ENCODE results near the gene PIGL. TPM values are rescaled to one million over a fixed set of nuclear protein-coding genes. Genes with fewer than 3 reads are reported as not detected.

Gene PIGL
- total and polyA plus RNA-seq, 2 donors (not counting 1 experiment from before 2014, with no cell fraction given), result 16.4 to 19.3 TPM

DNA sequence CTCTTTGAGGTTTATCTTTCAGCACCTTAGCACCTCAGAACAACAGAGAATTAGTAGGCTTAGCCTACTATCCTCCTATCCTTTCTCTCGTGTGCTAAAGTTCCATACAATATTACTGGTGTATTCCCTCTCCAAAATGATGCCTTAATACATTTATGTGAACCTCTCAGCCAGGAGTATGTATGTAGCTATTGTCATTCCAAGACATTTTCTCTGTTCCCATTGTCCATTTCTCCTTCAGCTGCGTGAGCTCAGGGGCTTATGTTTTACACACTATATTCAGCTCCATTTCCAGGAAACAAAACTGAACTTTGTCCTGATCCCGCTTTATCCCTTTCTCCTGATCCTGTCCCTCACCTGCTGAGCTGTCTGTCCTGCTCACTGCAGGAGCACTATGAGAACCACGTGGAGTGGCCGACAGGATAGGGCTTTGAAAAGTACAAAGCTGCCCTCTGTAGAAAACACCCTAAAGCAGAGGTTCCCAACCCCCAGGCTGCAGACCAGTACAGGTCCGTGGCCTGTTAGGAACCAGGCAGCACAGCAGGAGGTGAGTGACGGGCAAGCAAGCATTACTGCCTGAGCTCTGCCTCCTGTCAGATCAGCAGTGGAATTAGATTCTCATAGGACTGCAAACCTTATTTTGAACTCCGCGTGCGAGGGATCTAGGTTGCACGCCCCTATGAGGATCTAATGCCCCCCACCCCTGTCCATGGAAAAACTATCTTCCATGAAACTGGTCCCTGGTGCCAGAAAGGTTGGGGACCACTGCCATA, 80.5 kb downstream of the PIGL start:
- Histone ChIP-seq H3K27me3 (ENCODE audit: control insufficient read depth, insufficient read depth, low read length) (no peaks in the 10 kb centered on the region), H3K4me3 (replicated peaks in 1 of 4; ENCODE audit: control extremely low read depth in 1 of 4, insufficient read depth in 1 of 4, low read depth in 3 of 4, low read length in 4 of 4) (no peak overlapping the region), H3K4me2 (ENCODE audit: extremely low read depth, insufficient read depth, low read length) (no peak overlapping the region), H3K9ac (ENCODE audit: insufficient read depth, low read length) (no peak overlapping the region), H3K79me2 (ENCODE audit: control insufficient read depth, insufficient read depth, low read length) (no peaks in the 10 kb centered on the region), H3K4me1 (ENCODE audit: control insufficient read depth, extremely low read depth, insufficient read depth, low read length) (peaks cover 5% of the 10 kb centered on the region), H3K27ac (ENCODE audit: insufficient read depth, low read length) (no peak overlapping the region), H3K9me3 (ENCODE audit: control insufficient read depth, insufficient read depth, low read depth, low read length) (no peaks in the 10 kb centered on the region), H2AFZ (ENCODE audit: low read length) (no peak overlapping the region), H4K20me1 (ENCODE audit: control insufficient read depth, extremely low read depth, insufficient read depth, low read length) (no peaks in the 10 kb centered on the region), H3K36me3 (ENCODE audit: control insufficient read depth, insufficient read depth, low read length) (no peaks in the 10 kb centered on the region)
- no peak for DNase-seq (ENCODE audit: low read depth in 2 of 2)
- TF ChIP-seq, protein P1, sequence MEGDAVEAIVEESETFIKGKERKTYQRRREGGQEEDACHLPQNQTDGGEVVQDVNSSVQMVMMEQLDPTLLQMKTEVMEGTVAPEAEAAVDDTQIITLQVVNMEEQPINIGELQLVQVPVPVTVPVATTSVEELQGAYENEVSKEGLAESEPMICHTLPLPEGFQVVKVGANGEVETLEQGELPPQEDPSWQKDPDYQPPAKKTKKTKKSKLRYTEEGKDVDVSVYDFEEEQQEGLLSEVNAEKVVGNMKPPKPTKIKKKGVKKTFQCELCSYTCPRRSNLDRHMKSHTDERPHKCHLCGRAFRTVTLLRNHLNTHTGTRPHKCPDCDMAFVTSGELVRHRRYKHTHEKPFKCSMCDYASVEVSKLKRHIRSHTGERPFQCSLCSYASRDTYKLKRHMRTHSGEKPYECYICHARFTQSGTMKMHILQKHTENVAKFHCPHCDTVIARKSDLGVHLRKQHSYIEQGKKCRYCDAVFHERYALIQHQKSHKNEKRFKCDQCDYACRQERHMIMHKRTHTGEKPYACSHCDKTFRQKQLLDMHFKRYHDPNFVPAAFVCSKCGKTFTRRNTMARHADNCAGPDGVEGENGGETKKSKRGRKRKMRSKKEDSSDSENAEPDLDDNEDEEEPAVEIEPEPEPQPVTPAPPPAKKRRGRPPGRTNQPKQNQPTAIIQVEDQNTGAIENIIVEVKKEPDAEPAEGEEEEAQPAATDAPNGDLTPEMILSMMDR (conservative IDR thresholded peaks at IDR 0.05 in 1 of 2, IDR thresholded peaks at IDR 0.05 in 1 of 2; ENCODE audit: low read depth in 1 of 2, low read length in 2 of 2), result no peak
- TF ChIP-seq EZH2 (IDR thresholded peaks at IDR 0.05; ENCODE audit: low read length, missing control alignments), result no peak

DNA sequence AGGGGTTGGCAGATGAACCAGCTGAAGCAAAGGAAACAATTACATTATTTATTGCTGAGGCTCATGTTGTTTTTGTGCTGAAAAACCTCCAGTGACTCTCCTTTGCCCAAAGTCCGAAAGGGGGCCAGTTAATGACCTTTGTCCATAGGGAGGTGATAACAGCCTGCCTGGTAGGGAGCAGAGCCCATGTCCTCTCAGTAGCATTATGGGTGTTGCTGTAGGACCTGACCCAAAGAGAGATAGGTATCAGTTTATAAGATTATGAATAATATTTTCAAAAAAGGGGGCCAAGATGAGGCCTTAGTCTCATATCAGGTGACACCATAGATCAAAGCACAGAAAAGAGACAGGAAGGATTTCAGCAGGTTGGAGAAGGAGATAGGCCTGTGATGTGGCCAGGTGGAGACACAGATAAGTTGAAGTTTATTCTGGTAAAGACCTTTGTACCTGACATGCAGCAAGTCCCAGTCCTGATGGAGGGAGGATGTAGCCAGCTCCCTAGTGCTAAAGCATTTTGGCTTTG, 81.2 kb downstream of the PIGL start:
- no peak overlapping the region for H3K9ac ChIP-seq (ENCODE audit: insufficient read depth, low read length)
- no peaks in the 10 kb centered on the region for H4K20me1 ChIP-seq (ENCODE audit: control insufficient read depth, extremely low read depth, insufficient read depth, low read length)
- no peak overlapping the region for H3K4me3 ChIP-seq (replicated peaks in 1 of 4; ENCODE audit: control extremely low read depth in 1 of 4, insufficient read depth in 1 of 4, low read depth in 3 of 4, low read length in 4 of 4)
- no peaks in the 10 kb centered on the region for H3K36me3 ChIP-seq (ENCODE audit: control insufficient read depth, insufficient read depth, low read length)
- no peak overlapping the region for H2AFZ ChIP-seq (ENCODE audit: low read length)
- H3K79me2 ChIP-seq (ENCODE audit: control insufficient read depth, insufficient read depth, low read length), result no peaks in the 10 kb centered on the region
- H3K27me3 ChIP-seq (ENCODE audit: control insufficient read depth, insufficient read depth, low read length), result no peaks in the 10 kb centered on the region
- H3K27ac ChIP-seq (ENCODE audit: insufficient read depth, low read length), result no peak overlapping the region
- H3K4me2 ChIP-seq (ENCODE audit: extremely low read depth, insufficient read depth, low read length), result no peak overlapping the region
- no peaks in the 10 kb centered on the region for H3K9me3 ChIP-seq (ENCODE audit: control insufficient read depth, insufficient read depth, low read depth, low read length)
- TF ChIP-seq, protein P1 (conservative IDR thresholded peaks at IDR 0.05 in 1 of 2, IDR thresholded peaks at IDR 0.05 in 1 of 2; ENCODE audit: low read depth in 1 of 2, low read length in 2 of 2), result no peak
- TF ChIP-seq EZH2 (IDR thresholded peaks at IDR 0.05; ENCODE audit: low read length, missing control alignments), result no peak
- no peak for DNase-seq (ENCODE audit: low read depth in 2 of 2)
- H3K4me1 ChIP-seq (ENCODE audit: control insufficient read depth, extremely low read depth, insufficient read depth, low read length), result peaks cover 5% of the 10 kb centered on the region

DNA sequence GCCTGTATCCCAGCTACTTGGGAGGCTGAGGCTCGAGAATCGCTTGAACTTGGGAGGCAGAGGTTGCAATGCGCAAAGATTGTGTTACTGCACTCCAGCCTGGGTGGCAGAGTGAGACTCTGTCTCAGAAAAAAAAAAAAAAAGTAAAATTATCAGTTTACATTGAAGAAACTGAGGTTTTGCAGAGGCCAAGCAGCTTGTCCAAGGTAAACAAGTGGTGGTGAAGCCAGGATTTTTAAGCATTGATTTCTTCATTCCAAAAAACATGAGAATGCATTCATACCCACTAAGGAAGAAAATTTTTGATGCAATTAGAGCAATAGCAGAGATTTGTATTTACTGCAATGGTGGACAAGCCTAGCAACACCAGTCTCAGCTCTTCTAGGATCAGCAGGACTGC, 83.5 kb downstream of the PIGL start:
- peak in 1 of 2 donors; percentile 27 for DNase-seq (ENCODE audit: low read depth in 2 of 2)
- TF ChIP-seq, protein P1 (conservative IDR thresholded peaks at IDR 0.05 in 1 of 2, IDR thresholded peaks at IDR 0.05 in 1 of 2; ENCODE audit: low read depth in 1 of 2, low read length in 2 of 2), result no peak
- no peak for TF ChIP-seq EZH2 (IDR thresholded peaks at IDR 0.05; ENCODE audit: low read length, missing control alignments)

More for the DNA sequence above, 83.5 kb downstream of the PIGL start:
- H3K4me2 ChIP-seq (ENCODE audit: extremely low read depth, insufficient read depth, low read length), result no peak overlapping the region
- H3K4me1 ChIP-seq (ENCODE audit: control insufficient read depth, extremely low read depth, insufficient read depth, low read length), result peaks cover 5% of the 10 kb centered on the region
- H3K9me3 ChIP-seq (ENCODE audit: control insufficient read depth, insufficient read depth, low read depth, low read length), result no peaks in the 10 kb centered on the region
- no peaks in the 10 kb centered on the region for H4K20me1 ChIP-seq (ENCODE audit: control insufficient read depth, extremely low read depth, insufficient read depth, low read length)
- H3K27ac ChIP-seq (ENCODE audit: insufficient read depth, low read length), result no peak overlapping the region
- peaks cover 1% of the 10 kb centered on the region for H3K36me3 ChIP-seq (ENCODE audit: control insufficient read depth, insufficient read depth, low read length)
- H3K27me3 ChIP-seq (ENCODE audit: control insufficient read depth, insufficient read depth, low read length), result no peaks in the 10 kb centered on the region
- H2AFZ ChIP-seq (ENCODE audit: low read length), result no peak overlapping the region
- no peak overlapping the region for H3K4me3 ChIP-seq (replicated peaks in 1 of 4; ENCODE audit: control extremely low read depth in 1 of 4, insufficient read depth in 1 of 4, low read depth in 3 of 4, low read length in 4 of 4)
- no peak overlapping the region for H3K9ac ChIP-seq (ENCODE audit: insufficient read depth, low read length)
- no peaks in the 10 kb centered on the region for H3K79me2 ChIP-seq (ENCODE audit: control insufficient read depth, insufficient read depth, low read length)
